ENCODE results near the gene BRD3OS. TPM values are rescaled to one million over a fixed set of nuclear protein-coding genes. Genes with fewer than 3 reads are reported as not detected.

Gene BRD3OS
- total RNA-seq = 10 to 100 TPM; 15.1 to 18.0 TPM

GRCh38 chr9:134024828-134025605 is at the start of gene BRD3OS:
Gene BRD3OS, plus strand, starts transcription at chr9:134025481. Its CDS starts 1,267 bp downstream, at chr9:134026748.
- peak; percentile 96 for DNase-seq
- intact Hi-C loops (cut with DNase I, micrococcal nuclease) = loop anchor here (1.0 to 5.0 kb wide), 15 partner anchors 33 to 1967 kb away; partner anchors contain the start of genes BRD3 (in 2 of the 2), CACFD1 (in 1 of the 2), CAMSAP1 (in 1 of the 2) and MRPS2 (in 1 of the 2)
- Mint-ChIP-seq H3K4me1 (peaks cover 4% of the 10 kb centered on the region), H3K9me3 (ENCODE audit: low read depth) (no peaks in the 10 kb centered on the region), H3K27me3 (no peaks in the 10 kb centered on the region), H3K27ac (no peak within 1 kb of the TSS), H3K36me3 (ENCODE audit: low read depth) (peaks cover 6% of the 10 kb centered on the region), H3K4me3 (peak within 1 kb of the TSS; percentile 74)
- ChIA-PET POLR2A (interaction anchor here (0.6 to 1.9 kb wide), 5 partner anchors 43 to 549 kb away, joined by 3 to 5 read pairs (median 3); partner anchors contain the start of genes RNU6ATAC and WDR5), CTCF (interaction anchor here (0.6 to 1.3 kb wide), 5 partner anchors 16 to 111 kb away, joined by 3 to 10 read pairs (median 4); partner anchors contain the start of gene WDR5)
- peak; percentile 91 for ATAC-seq

GRCh38 chr9:133975511-133975910 is 49.8 kb upstream of the BRD3OS start:
- no peak for ATAC-seq
- Mint-ChIP-seq H3K27ac (no peak overlapping the region), H3K4me3 (no peak overlapping the region), H3K36me3 (ENCODE audit: low read depth) (no peaks in the 10 kb centered on the region), H3K27me3 (no peaks in the 10 kb centered on the region), H3K4me1 (no peaks in the 10 kb centered on the region), H3K9me3 (ENCODE audit: low read depth) (no peaks in the 10 kb centered on the region)
- ChIA-PET CTCF (no interaction called here), POLR2A (no interaction called here)
- DNase-seq = no peak
- intact Hi-C loops (cut with DNase I, micrococcal nuclease) = no loop called here

- ATAC-seq (no peak), DNase-seq (no peak)
- ChIA-PET POLR2A (no interaction called here), CTCF (interaction anchor here (0.6 to 0.8 kb wide), 3 partner anchors 47 to 130 kb away, joined by 3 read pairs; no protein-coding TSS in a partner anchor)
- intact Hi-C loops (cut with DNase I, micrococcal nuclease) = no loop called here
- Mint-ChIP-seq H3K4me1 (no peaks in the 10 kb centered on the region), H3K4me3 (no peak overlapping the region), H3K36me3 (ENCODE audit: low read depth) (no peaks in the 10 kb centered on the region), H3K27ac (no peak overlapping the region), H3K27me3 (no peaks in the 10 kb centered on the region), H3K9me3 (ENCODE audit: low read depth) (no peaks in the 10 kb centered on the region)
Observed at GRCh38 chr9:133976191-133976861, 49.0 kb upstream of the BRD3OS start.

- Mint-ChIP-seq H3K27me3 (no peaks in the 10 kb centered on the region), H3K36me3 (ENCODE audit: low read depth) (no peaks in the 10 kb centered on the region), H3K9me3 (ENCODE audit: low read depth) (no peaks in the 10 kb centered on the region), H3K4me3 (no peak overlapping the region), H3K4me1 (no peaks in the 10 kb centered on the region), H3K27ac (no peak overlapping the region)
- CTCF ChIA-PET = interaction anchor here (0.6 to 0.8 kb wide), 3 partner anchors 46 to 130 kb away, joined by 3 read pairs; no protein-coding TSS in a partner anchor
- DNase-seq = no peak
- intact Hi-C loops (cut with DNase I, micrococcal nuclease) = no loop called here
- POLR2A ChIA-PET = no interaction called here
- ATAC-seq = no peak
Observed at GRCh38 chr9:133976887-133977286, 48.4 kb upstream of the BRD3OS start.

- intact Hi-C loops (cut with DNase I, micrococcal nuclease) = no loop called here
- ATAC-seq (no peak), DNase-seq (no peak)
- ChIA-PET POLR2A (no interaction called here), CTCF (interaction anchor here (0.7 kb wide), 1 partner anchor 129 kb away, joined by 3 read pairs; no protein-coding TSS in a partner anchor)
- Mint-ChIP-seq H3K36me3 (ENCODE audit: low read depth) (no peaks in the 10 kb centered on the region), H3K4me1 (no peaks in the 10 kb centered on the region), H3K27ac (no peak overlapping the region), H3K9me3 (ENCODE audit: low read depth) (no peaks in the 10 kb centered on the region), H3K27me3 (no peaks in the 10 kb centered on the region), H3K4me3 (no peak overlapping the region)
Observed at GRCh38 chr9:133977421-133978201, 47.7 kb upstream of the BRD3OS start.

GRCh38 chr9:133978226-133978898 is 46.9 kb upstream of the BRD3OS start:
- no peak overlapping the region for H3K4me3 Mint-ChIP-seq
- ATAC-seq = no peak
- DNase-seq = no peak
- no peak overlapping the region for H3K27ac Mint-ChIP-seq
- ChIA-PET POLR2A (no interaction called here), CTCF (no interaction called here)
- H3K4me1 Mint-ChIP-seq = no peaks in the 10 kb centered on the region
- no peaks in the 10 kb centered on the region for H3K36me3 Mint-ChIP-seq (ENCODE audit: low read depth)
- H3K9me3 Mint-ChIP-seq (ENCODE audit: low read depth) = no peaks in the 10 kb centered on the region
- intact Hi-C loops (cut with DNase I, micrococcal nuclease) = no loop called here
- no peaks in the 10 kb centered on the region for H3K27me3 Mint-ChIP-seq

GRCh38 chr9:133978899-133979272 is 46.4 kb upstream of the BRD3OS start:
- intact Hi-C loops (cut with DNase I, micrococcal nuclease) = no loop called here
- Mint-ChIP-seq H3K9me3 (ENCODE audit: low read depth) (no peaks in the 10 kb centered on the region), H3K27ac (no peak overlapping the region), H3K4me1 (no peaks in the 10 kb centered on the region), H3K36me3 (ENCODE audit: low read depth) (no peaks in the 10 kb centered on the region), H3K4me3 (no peak overlapping the region), H3K27me3 (no peaks in the 10 kb centered on the region)
- POLR2A ChIA-PET = no interaction called here
- no peak for ATAC-seq
- DNase-seq = no peak
- CTCF ChIA-PET = no interaction called here

GRCh38 chr9:133979273-133979920 is 45.9 kb upstream of the BRD3OS start:
- ChIA-PET POLR2A (no interaction called here), CTCF (interaction anchor here (0.7 kb wide), 1 partner anchor 16 kb away, joined by 3 read pairs; no protein-coding TSS in a partner anchor)
- no peak overlapping the region for H3K4me3 Mint-ChIP-seq
- no peaks in the 10 kb centered on the region for H3K27me3 Mint-ChIP-seq
- no peak for ATAC-seq
- no peak overlapping the region for H3K27ac Mint-ChIP-seq
- DNase-seq = no peak
- H3K9me3 Mint-ChIP-seq (ENCODE audit: low read depth) = no peaks in the 10 kb centered on the region
- intact Hi-C loops (cut with DNase I, micrococcal nuclease) = no loop called here
- no peaks in the 10 kb centered on the region for H3K4me1 Mint-ChIP-seq
- H3K36me3 Mint-ChIP-seq (ENCODE audit: low read depth) = no peaks in the 10 kb centered on the region

GRCh38 chr9:133979921-133980863 is 45.1 kb upstream of the BRD3OS start:
- DNase-seq (no peak), ATAC-seq (no peak)
- no peaks in the 10 kb centered on the region for H3K9me3 Mint-ChIP-seq (ENCODE audit: low read depth)
- H3K4me3 Mint-ChIP-seq = no peak overlapping the region
- H3K27me3 Mint-ChIP-seq = no peaks in the 10 kb centered on the region
- POLR2A ChIA-PET = no interaction called here
- no peak overlapping the region for H3K27ac Mint-ChIP-seq
- CTCF ChIA-PET = interaction anchor here (0.7 to 0.8 kb wide), 3 partner anchors 15 to 31 kb away, joined by 3 to 4 read pairs (median 4); no protein-coding TSS in a partner anchor
- intact Hi-C loops (cut with DNase I, micrococcal nuclease) = no loop called here
- H3K36me3 Mint-ChIP-seq (ENCODE audit: low read depth) = no peaks in the 10 kb centered on the region
- H3K4me1 Mint-ChIP-seq = no peaks in the 10 kb centered on the region

Measured in activated CD4-positive, alpha-beta T cell treated with anti-CD3 and anti-CD28 coated beads for 36 hours (primary cell).